Prostate gland (tissue), 2 donors: ENCODE results near the gene NOP10. TPM values are rescaled to one million over a fixed set of nuclear protein-coding genes. Genes with fewer than 3 reads are reported as not detected.
"Not testable (repeated sequence)": the region's sequence is repeated elsewhere in the genome, so short reads cannot be mapped to it uniquely, and the experiment has no call there.

Source experiments
- DNase-seq: peaks from one replicate; pipeline ENCODE4 v3.0.0-alpha.2; 2019; ENCODE audit warnings: low spot score
- H3K27ac ChIP-seq, 2 donors: fragments of 200-600 bp; sonication (generic); 2 replicates each; pipeline ENCODE4 v1.5.1; 2017 to 2019
- H3K27me3 ChIP-seq: fragments of 200-600 bp; sonication (generic); replicated peaks from 2 replicates; pipeline ENCODE4 v1.5.1; 2019; ENCODE audit not compliant: insufficient read depth
- H3K36me3 ChIP-seq, 2 donors: fragments of 200-600 bp; sonication (generic); 1 replicate in 1 of 2; 2 replicates in 1 of 2; pipeline versions ENCODE4 v1.5.1 to v1.8.1; 2017 to 2019
- H3K4me1 ChIP-seq: fragments of 200-600 bp; sonication (generic); replicated peaks from 2 replicates; pipeline ENCODE4 v1.5.1; 2019
- H3K4me3 ChIP-seq, 2 donors: fragments of 200-600 bp; sonication (generic); 2 replicates each; pipeline ENCODE4 v1.5.1; 2017 to 2019
- H3K9me3 ChIP-seq: fragments of 200-600 bp; sonication (generic); 2 replicates; pipeline ENCODE4 v1.5.1; 2017
- POLR2A ChIP-seq: fragments of 450-650 bp; IDR thresholded peaks from one replicate; pipeline ENCODE4 v1.6.1; 2016; ENCODE audit warnings: antibody characterized with exemption, mild to moderate bottlenecking
- POLR2AphosphoS5 ChIP-seq: sonication (generic); formaldehyde crosslinking; IDR thresholded peaks from one replicate; pipeline ENCODE4 v1.6.1; 2017; ENCODE audit warnings: antibody characterized with exemption
- WGBS: methylation state at CpG from one replicate; pipeline ENCODE4 v1.1.5; 2018; 5-methylcytosine and 5-hydroxymethylcytosine counted together
- intact Hi-C: fragments of 100-400 bp; cut with DNase I; formaldehyde crosslinking; loops from one replicate; pipeline ENCODE4 v1.14.2; 2022
- total RNA-seq, 2 donors: library from RNA; depleted of rRNA; stranded (reverse); fragments of >200 nt; gene quantifications; one replicate each; pipeline ENCODE4 v1.1.0, GENCODE V29; 2016
- TF ChIP-seq, protein P1 (sequence below), 4 experiments: fragments of 200-600 bp in 2 of 4; fragments of 450-650 bp in 2 of 4; sonication (generic) in 2 of 4; IDR thresholded peaks; 1 replicate in 3 of 4; 2 replicates in 1 of 4; pipeline ENCODE4 v1.5.1; 2016 to 2019; ENCODE audit warnings: antibody characterized with exemption in 4 of 4, mild to moderate bottlenecking in 2 of 4, moderate library complexity in 2 of 4

NOP10 gene
- total RNA-seq, 2 donors from 2014 or later: 130 to 141 TPM

GRCh38 chr15:34353627-34354026, 10.7 kb upstream of the NOP10 start:
- H3K36me3 ChIP-seq: no peaks in the 10 kb centered on the region
- TF ChIP-seq POLR2A (no peak), POLR2AphosphoS5 (no peak)
- TF ChIP-seq, protein P1, sequence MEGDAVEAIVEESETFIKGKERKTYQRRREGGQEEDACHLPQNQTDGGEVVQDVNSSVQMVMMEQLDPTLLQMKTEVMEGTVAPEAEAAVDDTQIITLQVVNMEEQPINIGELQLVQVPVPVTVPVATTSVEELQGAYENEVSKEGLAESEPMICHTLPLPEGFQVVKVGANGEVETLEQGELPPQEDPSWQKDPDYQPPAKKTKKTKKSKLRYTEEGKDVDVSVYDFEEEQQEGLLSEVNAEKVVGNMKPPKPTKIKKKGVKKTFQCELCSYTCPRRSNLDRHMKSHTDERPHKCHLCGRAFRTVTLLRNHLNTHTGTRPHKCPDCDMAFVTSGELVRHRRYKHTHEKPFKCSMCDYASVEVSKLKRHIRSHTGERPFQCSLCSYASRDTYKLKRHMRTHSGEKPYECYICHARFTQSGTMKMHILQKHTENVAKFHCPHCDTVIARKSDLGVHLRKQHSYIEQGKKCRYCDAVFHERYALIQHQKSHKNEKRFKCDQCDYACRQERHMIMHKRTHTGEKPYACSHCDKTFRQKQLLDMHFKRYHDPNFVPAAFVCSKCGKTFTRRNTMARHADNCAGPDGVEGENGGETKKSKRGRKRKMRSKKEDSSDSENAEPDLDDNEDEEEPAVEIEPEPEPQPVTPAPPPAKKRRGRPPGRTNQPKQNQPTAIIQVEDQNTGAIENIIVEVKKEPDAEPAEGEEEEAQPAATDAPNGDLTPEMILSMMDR (IDR thresholded peaks at IDR 0.05): no peak
- WGBS: 76% methylated on average over 2 of the region's 2 CpGs

GRCh38 chr15:34352996-34353395, 10.1 kb upstream of the NOP10 start:
- DNase-seq, intact Hi-C loops, H3K4me3 ChIP-seq, H3K4me1 ChIP-seq, H3K9me3 ChIP-seq, H3K27ac ChIP-seq, H3K27me3 ChIP-seq, H3K36me3 ChIP-seq: not testable (repeated sequence)
- 97% methylated on average over 12 of the region's 12 CpGs for WGBS

More at GRCh38 chr15:34353627-34354026, 10.7 kb upstream of the NOP10 start:
- H3K4me3 ChIP-seq: no peak overlapping the region
- intact Hi-C loops: no loop called here
- H3K4me1 ChIP-seq: no peaks in the 10 kb centered on the region
- H3K27me3 ChIP-seq: no peaks in the 10 kb centered on the region
- H3K27ac ChIP-seq: no peak overlapping the region
- no peaks in the 10 kb centered on the region for H3K9me3 ChIP-seq
- no peak for DNase-seq

DNA sequence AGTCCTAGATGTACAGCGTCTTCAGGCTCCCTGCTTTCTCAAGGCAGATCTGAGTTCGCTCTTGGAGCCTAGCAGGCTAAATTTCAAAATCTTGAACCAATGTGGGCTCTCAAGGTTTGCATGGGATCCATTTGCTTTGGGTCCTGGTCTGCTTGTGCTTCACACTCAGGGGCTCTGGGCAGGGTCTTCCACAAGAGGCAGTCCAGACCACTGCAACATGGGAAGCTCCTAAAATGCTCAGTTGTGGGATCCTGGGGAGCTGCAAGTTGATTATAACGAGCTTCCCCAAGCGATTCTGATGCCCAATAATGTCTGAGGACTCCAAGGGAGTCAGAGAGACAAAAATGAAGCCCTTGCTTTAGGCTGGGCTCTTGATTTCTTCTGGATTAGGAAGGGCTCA, 6.8 kb upstream of the NOP10 start:
- DNase-seq: no peak
- intact Hi-C loops: no loop called here
- Histone ChIP-seq H3K27me3 (no peaks in the 10 kb centered on the region), H3K36me3 (no peaks in the 10 kb centered on the region), H3K27ac (no peak overlapping the region), H3K9me3 (no peaks in the 10 kb centered on the region), H3K4me1 (no peaks in the 10 kb centered on the region), H3K4me3 (no peak overlapping the region)
- 88% methylated on average over 4 of the region's 4 CpGs for WGBS
- TF ChIP-seq POLR2AphosphoS5 (no peak), POLR2A (no peak)
- TF ChIP-seq, protein P1 (IDR thresholded peaks at IDR 0.05): no peak

- 65% methylated on average over 1 of the region's 1 CpG for WGBS
- intact Hi-C loops: no loop called here
These were observed 5.9 kb upstream of the NOP10 start for GRCh38 chr15:34348735-34349300.

DNA sequence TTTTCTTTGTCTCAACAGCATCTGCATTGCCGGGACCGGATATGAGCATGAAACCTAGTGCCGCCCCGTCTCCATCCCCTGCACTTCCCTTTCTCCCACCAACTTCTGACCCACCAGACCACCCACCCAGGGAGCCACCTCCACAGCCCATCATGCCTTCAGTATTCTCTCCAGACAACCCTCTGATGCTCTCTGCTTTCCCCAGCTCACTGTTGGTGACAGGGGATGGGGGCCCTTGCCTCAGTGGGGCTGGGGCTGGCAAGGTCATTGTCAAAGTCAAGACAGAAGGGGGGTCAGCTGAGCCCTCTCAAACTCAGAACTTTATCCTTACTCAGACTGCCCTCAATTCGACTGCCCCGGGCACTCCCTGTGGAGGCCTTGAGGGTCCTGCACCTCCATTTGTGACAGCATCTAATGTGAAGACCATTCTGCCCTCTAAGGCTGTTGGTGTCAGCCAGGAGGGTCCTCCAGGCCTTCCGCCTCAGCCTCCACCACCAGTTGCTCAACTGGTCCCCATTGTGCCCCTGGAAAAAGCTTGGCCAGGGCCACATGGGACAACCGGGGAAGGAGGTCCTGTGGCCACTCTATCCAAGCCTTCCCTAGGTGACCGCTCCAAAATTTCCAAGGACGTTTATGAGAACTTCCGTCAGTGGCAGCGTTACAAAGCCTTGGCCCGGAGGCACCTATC, 5.2 kb upstream of the NOP10 start:
- DNase-seq: no peak
- TF ChIP-seq POLR2AphosphoS5: no peak
- TF ChIP-seq, protein P1 (IDR thresholded peaks at IDR 0.05): no peak
- no peak for TF ChIP-seq POLR2A
- intact Hi-C loops: no loop called here
- no peaks in the 10 kb centered on the region for H3K9me3 ChIP-seq
- no peaks in the 10 kb centered on the region for H3K4me1 ChIP-seq
- no peaks in the 10 kb centered on the region for H3K27me3 ChIP-seq
- no peak overlapping the region for H3K27ac ChIP-seq
- no peaks in the 10 kb centered on the region for H3K36me3 ChIP-seq
- no peak overlapping the region for H3K4me3 ChIP-seq
- 86% methylated on average over 13 of the region's 13 CpGs for WGBS

More at GRCh38 chr15:34348735-34349300, 5.9 kb upstream of the NOP10 start:
- no peak for DNase-seq
- Histone ChIP-seq H3K9me3 (no peaks in the 10 kb centered on the region), H3K27ac (no peak overlapping the region), H3K27me3 (no peaks in the 10 kb centered on the region), H3K4me1 (no peaks in the 10 kb centered on the region), H3K4me3 (no peak overlapping the region), H3K36me3 (no peaks in the 10 kb centered on the region)
- TF ChIP-seq POLR2AphosphoS5 (no peak), POLR2A (no peak)
- TF ChIP-seq, protein P1 (IDR thresholded peaks at IDR 0.05): no peak

DNA sequence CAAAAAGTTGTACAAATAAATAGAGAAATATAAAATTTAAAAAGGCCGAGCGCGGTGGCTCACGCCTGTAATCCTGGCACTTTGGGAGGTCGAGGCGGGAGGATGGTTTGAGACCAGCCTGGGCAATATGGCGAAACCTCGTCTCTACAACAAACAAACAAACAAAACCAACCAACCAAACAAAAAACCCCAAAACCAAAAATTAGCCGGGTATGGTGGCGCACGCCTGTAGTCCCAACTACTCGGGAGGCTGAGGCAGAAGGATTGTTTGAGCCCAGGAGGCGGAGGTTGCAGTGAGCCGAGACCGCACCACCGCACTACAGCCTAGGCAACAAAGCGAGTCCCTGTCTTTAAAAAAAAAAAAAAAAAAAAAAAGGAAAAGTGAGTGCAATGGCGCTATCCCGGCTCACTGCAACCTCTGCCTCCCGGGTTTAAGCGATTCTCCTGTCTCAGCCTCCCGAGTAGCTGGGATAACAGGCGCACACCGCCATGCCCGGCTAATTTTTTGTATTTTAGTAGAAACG, 661 bp downstream of the NOP10 start:
- peak overlapping the region; percentile 88 to 89 for H3K27ac ChIP-seq
- intact Hi-C loops, H3K27me3 ChIP-seq, H3K9me3 ChIP-seq, H3K4me1 ChIP-seq, DNase-seq, H3K36me3 ChIP-seq: not testable (repeated sequence)
- 39% methylated on average over 26 of the region's 26 CpGs for WGBS
- H3K4me3 ChIP-seq: peak overlapping the region; percentile 58 to 64
